Activated T-helper 1 cell treated with Interleukin-2 at 50 U/mL for 16 hours (primary cell): ENCODE results near the gene FOXJ2.
A peak's percentile ranks its signal among the peaks of the same experiment; 100 is the strongest.
"Not testable (repeated sequence)": the region's sequence is repeated elsewhere in the genome, so short reads cannot be mapped to it uniquely, and the experiment has no call there.

Experiments used
- DNase-seq: peaks from one replicate; pipeline ENCODE4 v3.0.0-alpha.2; 2020; ENCODE audit warnings: low read depth

The FOXJ2 gene

GRCh38 chr12:8032242-8033152 lies at the start of gene FOXJ2:
TSS of gene FOXJ2 (plus strand) at chr12:8032716. CDS start at chr12:8039833, 7,117 bp downstream.
- peak; percentile 79 for DNase-seq

- DNase-seq, result not testable (repeated sequence)
These were observed 49.5 kb upstream of the FOXJ2 start for GRCh38 chr12:7983019-7983418.

- not testable (repeated sequence) for DNase-seq
These were observed 49.1 kb upstream of the FOXJ2 start for GRCh38 chr12:7983460-7983859.

- DNase-seq, result no peak
These were observed 47.6 kb upstream of the FOXJ2 start for GRCh38 chr12:7984900-7985299.

- no peak for DNase-seq
These were observed 46.6 kb upstream of the FOXJ2 start for GRCh38 chr12:7985802-7986418.

- peak; percentile 44 for DNase-seq
These were observed 42.6 kb upstream of the FOXJ2 start for GRCh38 chr12:7989827-7990491.

- DNase-seq, result no peak
These were observed 41.0 kb upstream of the FOXJ2 start for GRCh38 chr12:7991535-7991934.

GRCh38 chr12:7994731-7995205 lies 37.7 kb upstream of the FOXJ2 start:
- DNase-seq, result no peak

- peak; percentile 64 for DNase-seq
These were observed 37.1 kb upstream of the FOXJ2 start for GRCh38 chr12:7995266-7995963.

- not testable (repeated sequence) for DNase-seq
These were observed 31.7 kb upstream of the FOXJ2 start for GRCh38 chr12:8000827-8001226.

GRCh38 chr12:8001496-8001895 lies 31.0 kb upstream of the FOXJ2 start:
- not testable (repeated sequence) for DNase-seq

GRCh38 chr12:8004897-8005296 lies 27.6 kb upstream of the FOXJ2 start:
- DNase-seq, result not testable (repeated sequence)

GRCh38 chr12:8011331-8011730 lies 21.2 kb upstream of the FOXJ2 start:
- no peak for DNase-seq

GRCh38 chr12:8012651-8013309 lies 19.7 kb upstream of the FOXJ2 start:
- no peak for DNase-seq

GRCh38 chr12:8014836-8015235 lies 17.7 kb upstream of the FOXJ2 start:
- no peak for DNase-seq

- not testable (repeated sequence) for DNase-seq
These were observed 14.3 kb upstream of the FOXJ2 start for GRCh38 chr12:8018213-8018612.

GRCh38 chr12:8018666-8019581 lies 13.6 kb upstream of the FOXJ2 start:
- DNase-seq, result no peak

- DNase-seq, result peak; percentile 89
These were observed 6.1 kb upstream of the FOXJ2 start for GRCh38 chr12:8026291-8026900.

GRCh38 chr12:8027856-8028255 lies 4.7 kb upstream of the FOXJ2 start:
- no peak for DNase-seq

GRCh38 chr12:8028267-8028666 lies 4.2 kb upstream of the FOXJ2 start:
- DNase-seq, result no peak
